Effector CD8-positive, alpha-beta T cell (primary cell): Measurements from ENCODE around the gene REST.
"Not testable (repeated sequence)": the region's sequence is repeated elsewhere in the genome, so short reads cannot be mapped to it uniquely, and the experiment has no call there.

ENCODE experiments used
- DNase-seq: peaks from one replicate; lab custom pipeline; 2025; lab: John Stamatoyannopoulos, UW
- total RNA-seq, 4 experiments: gene quantifications; one replicate each; lab custom pipeline; 2026; lab: John Stamatoyannopoulos, UW

Gene REST
- total RNA-seq, result 113 to 168 (median 150) reads per million in 4 experiments

- DNase-seq, result peak; percentile 73
Measured at GRCh38 chr4:56907489-56908205, at the start of gene REST. REST (plus strand) TSS chr4:56907900; CDS start chr4:56910639, 2,739 bp downstream.

- no peak for DNase-seq
Measured at GRCh38 chr4:56859841-56860240, 47.9 kb upstream of the REST start.

- no peak for DNase-seq
Measured at GRCh38 chr4:56860781-56861180, 46.9 kb upstream of the REST start.

- DNase-seq, result no peak
Measured at GRCh38 chr4:56861360-56861759, 46.3 kb upstream of the REST start.

GRCh38 chr4:56863441-56864139 lies 44.1 kb upstream of the REST start:
- no peak for DNase-seq

GRCh38 chr4:56870946-56871345 lies 36.8 kb upstream of the REST start:
- no peak for DNase-seq

GRCh38 chr4:56871371-56871866 lies 36.3 kb upstream of the REST start:
- no peak for DNase-seq

GRCh38 chr4:56874166-56874565 lies 33.5 kb upstream of the REST start:
- no peak for DNase-seq

- no peak for DNase-seq
Measured at GRCh38 chr4:56874923-56875322, 32.8 kb upstream of the REST start.

GRCh38 chr4:56876264-56876663 lies 31.4 kb upstream of the REST start:
- DNase-seq, result no peak

GRCh38 chr4:56879996-56880395 lies 27.7 kb upstream of the REST start:
- no peak for DNase-seq

GRCh38 chr4:56880572-56880971 lies 27.1 kb upstream of the REST start:
- DNase-seq, result no peak

GRCh38 chr4:56884511-56884910 lies 23.2 kb upstream of the REST start:
- DNase-seq, result not testable (repeated sequence)

GRCh38 chr4:56892691-56893090 lies 15.0 kb upstream of the REST start:
- no peak for DNase-seq

- DNase-seq, result not testable (repeated sequence)
Measured at GRCh38 chr4:56897842-56898241, 9.9 kb upstream of the REST start.

GRCh38 chr4:56900186-56900585 lies 7.5 kb upstream of the REST start:
- not testable (repeated sequence) for DNase-seq

- DNase-seq, result no peak
Measured at GRCh38 chr4:56902703-56903102, 5.0 kb upstream of the REST start.

GRCh38 chr4:56905796-56906195 lies 1.9 kb upstream of the REST start:
- DNase-seq, result no peak

GRCh38 chr4:56906489-56907393 lies 959 bp upstream of the REST start:
- no peak for DNase-seq

GRCh38 chr4:56908206-56909085 lies 746 bp downstream of the REST start:
- peak; percentile 52 for DNase-seq
